IMR-90 (cell line): ENCODE measurements around the gene PFKL. TPM values are rescaled to one million over a fixed set of nuclear protein-coding genes. Genes with fewer than 3 reads are reported as not detected.
A peak's percentile ranks its signal among the peaks of the same experiment; 100 is the strongest.

Source experiments
- ATAC-seq: fragments of 200-7000 bp; cut with Tn5 transposase; 2 replicates; pipeline ENCODE4 v1.9.1; 2020; ENCODE audit warnings: low read depth, mild to moderate bottlenecking, moderate library complexity
- BruUV-seq: library from RNA; stranded (reverse); fragments of 400-500 nt; replicated peaks from 2 replicates; lab custom pipeline; 2021; lab: Mats Ljungman, UMichigan
- CTCF ChIA-PET: fragments of 300-600 bp; formaldehyde crosslinking; extraction: SDS; loops from one replicate; lab custom pipeline; 2021; ENCODE audit warnings: antibody characterized with exemption; lab: Yijun Ruan, JAX
- POLR2A ChIA-PET: fragments of 300-600 bp; sonication (Branson Sonifier 250); formaldehyde crosslinking; loops from one replicate; lab custom pipeline; 2022; ENCODE audit warnings: antibody characterized with exemption; ENCODE audit not compliant: unreplicated experiment; lab: Charles Lee
- DNase-seq: peaks from one replicate; pipeline ENCODE4 v3.0.0; 2013
- H2AFZ ChIP-seq: replicated peaks from 2 replicates; pipeline ENCODE3; 2013; ENCODE audit warnings: low read length, mild to moderate bottlenecking; ENCODE audit not compliant: poor library complexity
- H2AK5ac ChIP-seq: 2 replicates; pipeline ENCODE4 v1.6.1; 2013; ENCODE audit warnings: low read depth, low read length, inconsistent platforms
- H2AK9ac ChIP-seq: replicated peaks from 2 replicates; pipeline ENCODE3; 2013; ENCODE audit warnings: mild to moderate bottlenecking, low read depth, low read length, moderate library complexity; ENCODE audit not compliant: poor library complexity
- H2BK120ac ChIP-seq: 2 replicates; pipeline ENCODE4 v1.6.1; 2013; ENCODE audit warnings: low read depth, low read length, inconsistent platforms
- H2BK15ac ChIP-seq: 3 replicates; pipeline ENCODE4 v1.6.1; 2013; ENCODE audit warnings: low read depth, low read length, inconsistent platforms
- H2BK20ac ChIP-seq: 2 replicates; pipeline ENCODE4 v1.6.1; 2013; ENCODE audit warnings: low read depth, mild to moderate bottlenecking, inconsistent platforms, low read length, moderate library complexity
- H2BK5ac ChIP-seq: 2 replicates; pipeline ENCODE4 v1.6.1; 2013; ENCODE audit warnings: mild to moderate bottlenecking, low read depth, low read length, inconsistent platforms; ENCODE audit not compliant: poor library complexity, severe bottlenecking
- H3K14ac ChIP-seq: replicated peaks from 2 replicates; pipeline ENCODE4 v1.6.1; 2013; ENCODE audit warnings: low read depth, low read length, inconsistent platforms
- H3K18ac ChIP-seq: 2 replicates; pipeline ENCODE4 v1.6.1; 2013; ENCODE audit warnings: low read depth, low read length, control low read depth
- H3K23ac ChIP-seq: 2 replicates; pipeline ENCODE4 v1.6.1; 2013; ENCODE audit warnings: low read depth, low read length, inconsistent platforms
- H3K27ac ChIP-seq: 2 replicates; pipeline ENCODE4 v1.5.1; 2013; ENCODE audit warnings: mild to moderate bottlenecking, control low read depth, low read length; ENCODE audit not compliant: insufficient read depth
- H3K27me3 ChIP-seq: 2 replicates; pipeline ENCODE4 v1.6.1; 2013; ENCODE audit warnings: low read length; ENCODE audit not compliant: control insufficient read depth, insufficient read depth
- H3K36me3 ChIP-seq: 2 replicates; pipeline ENCODE4 v1.6.1; 2013; ENCODE audit warnings: low read length, mixed read lengths; ENCODE audit not compliant: control insufficient read depth, insufficient read depth
- H3K4ac ChIP-seq: 2 replicates; pipeline ENCODE4 v1.6.1; 2013; ENCODE audit warnings: low read depth, low read length, inconsistent platforms
- H3K4me1 ChIP-seq: 2 replicates; pipeline ENCODE4 v1.6.1; 2013; ENCODE audit warnings: low read length, mixed read lengths; ENCODE audit not compliant: control insufficient read depth, insufficient read depth
- H3K4me2 ChIP-seq: 2 replicates; pipeline ENCODE4 v1.6.1; 2013; ENCODE audit warnings: low read depth, mild to moderate bottlenecking, control low read depth, low read length, moderate library complexity
- H3K4me3 ChIP-seq: 2 replicates; pipeline ENCODE4 v1.5.1; 2013; ENCODE audit warnings: low read depth, mild to moderate bottlenecking, control low read depth, low read length, moderate library complexity; ENCODE audit not compliant: insufficient read depth
- H3K56ac ChIP-seq: 2 replicates; pipeline ENCODE4 v1.6.1; 2013; ENCODE audit warnings: low read length, inconsistent platforms; ENCODE audit not compliant: insufficient read depth; ENCODE audit errors: extremely low read depth
- H3K79me1 ChIP-seq, 2 experiments: 2 replicates each; pipeline ENCODE4 v1.6.1; 2013; ENCODE audit warnings: low read length in 2 of 2, inconsistent platforms in 1 of 2, low read depth in 1 of 2
- H3K9ac ChIP-seq: 2 replicates; pipeline ENCODE4 v1.6.1; 2013; ENCODE audit warnings: low read depth, low read length, control low read depth
- H3K9me1 ChIP-seq: 2 replicates; pipeline ENCODE4 v1.6.1; 2013; ENCODE audit warnings: low read length, inconsistent platforms; ENCODE audit not compliant: insufficient read depth
- H3K9me3 ChIP-seq: 2 replicates; pipeline ENCODE4 v1.6.1; 2013; ENCODE audit warnings: low read length; ENCODE audit not compliant: control insufficient read depth, insufficient read depth
- H4K20me1 ChIP-seq: 2 replicates; pipeline ENCODE4 v1.6.1; 2013; ENCODE audit warnings: low read length, inconsistent platforms; ENCODE audit not compliant: insufficient read depth
- H4K5ac ChIP-seq: 2 replicates; pipeline ENCODE4 v1.6.1; 2013; ENCODE audit warnings: mild to moderate bottlenecking, low read depth, low read length, control low read depth
- H4K8ac ChIP-seq, 2 experiments: 2 replicates each; pipeline ENCODE4 v1.6.1; 2013; ENCODE audit warnings: low read depth in 2 of 2, low read length in 2 of 2, control low read depth in 1 of 2, inconsistent platforms in 1 of 2
- H4K91ac ChIP-seq: 2 replicates; pipeline ENCODE4 v1.6.1; 2013; ENCODE audit warnings: low read depth, low read length, inconsistent platforms; ENCODE audit not compliant: insufficient read depth
- BHLHE40 ChIP-seq: fragments of 150-350 bp; IDR thresholded peaks from 2 replicates; pipeline ENCODE4 v1.6.1; 2016; ENCODE audit warnings: mild to moderate bottlenecking, low read depth, low read length
- CEBPB ChIP-seq: IDR thresholded peaks from 2 replicates; pipeline ENCODE4 v1.6.1; 2012; ENCODE audit warnings: low read depth, low read length, improper control_type of control experiment
- CHD1 ChIP-seq: IDR thresholded peaks from 2 replicates; pipeline ENCODE4 v1.6.1; 2012; ENCODE audit warnings: low read depth, low read length, improper control_type of control experiment
- CTCF ChIP-seq: conservative IDR thresholded peaks from 2 replicates; pipeline ENCODE4 v1.5.1; 2012; ENCODE audit warnings: mild to moderate bottlenecking, low read depth, low read length, improper control_type of control experiment
- ELK1 ChIP-seq: fragments of 150-350 bp; IDR thresholded peaks from 2 replicates; pipeline ENCODE4 v1.6.1; 2016; ENCODE audit warnings: low read depth, mild to moderate bottlenecking, low read length, moderate library complexity, borderline replicate concordance
- FOS ChIP-seq: fragments of 150-350 bp; IDR thresholded peaks from 2 replicates; pipeline ENCODE4 v1.6.1; 2016; ENCODE audit warnings: low read depth, low read length
- MAFK ChIP-seq: IDR thresholded peaks from 2 replicates; pipeline ENCODE4 v1.6.1; 2012; ENCODE audit warnings: low read depth, low read length, improper control_type of control experiment
- MAZ ChIP-seq: IDR thresholded peaks from 2 replicates; pipeline ENCODE4 v1.6.1; 2012; ENCODE audit warnings: low read depth, mild to moderate bottlenecking, low read length, improper control_type of control experiment, moderate library complexity, borderline replicate concordance
- MXI1 ChIP-seq: IDR thresholded peaks from 2 replicates; pipeline ENCODE4 v1.6.1; 2012; ENCODE audit warnings: low read depth, mild to moderate bottlenecking, low read length, moderate library complexity, borderline replicate concordance
- NFE2L2 ChIP-seq: fragments of 150-350 bp; IDR thresholded peaks from 2 replicates; pipeline ENCODE4 v1.6.1; 2016; ENCODE audit warnings: low read depth, mild to moderate bottlenecking, low read length
- POLR2A ChIP-seq: IDR thresholded peaks from 2 replicates; pipeline ENCODE4 v1.6.1; 2012; ENCODE audit warnings: mild to moderate bottlenecking, low read depth, low read length
- RAD21 ChIP-seq: IDR thresholded peaks from 2 replicates; pipeline ENCODE4 v1.6.1; 2012; ENCODE audit warnings: low read length, improper control_type of control experiment
- RCOR1 ChIP-seq: IDR thresholded peaks from 2 replicates; pipeline ENCODE4 v1.6.1; 2012; ENCODE audit warnings: mild to moderate bottlenecking, low read length, improper control_type of control experiment; ENCODE audit not compliant: insufficient replicate concordance
- RFX5 ChIP-seq: IDR thresholded peaks from 2 replicates; pipeline ENCODE4 v1.8.0; 2012; ENCODE audit warnings: low read depth, mild to moderate bottlenecking, low read length, moderate library complexity
- SMC3 ChIP-seq: fragments of 150-350 bp; IDR thresholded peaks from 2 replicates; pipeline ENCODE4 v1.6.1; 2016; ENCODE audit warnings: low read depth, mild to moderate bottlenecking, antibody characterized with exemption, low read length, moderate library complexity
- USF2 ChIP-seq: fragments of 150-350 bp; IDR thresholded peaks from 2 replicates; pipeline ENCODE4 v1.6.1; 2017; ENCODE audit warnings: mild to moderate bottlenecking, antibody characterized with exemption, low read length, low read depth
- WGBS, 2 experiments: methylation state at CpG; one replicate each; pipeline versions ENCODE4 v1.1.5 to v1.1.7; 2013; ENCODE audit warnings: missing lambda C conversion rate in 2 of 2; ENCODE audit not compliant: insufficient read length in 1 of 2; ENCODE audit errors: extremely low coverage in 2 of 2; 5-methylcytosine and 5-hydroxymethylcytosine counted together
- dilution Hi-C: fragments of 300-500 bp; cut with HindIII; formaldehyde crosslinking; loops from one replicate; pipeline ENCODE4 v1.14.3; 2018; ENCODE audit warnings: low sequenced_read_pairs; ENCODE audit not compliant: unreplicated experiment
- in situ Hi-C: fragments of 300-500 bp; cut with MboI; formaldehyde crosslinking; loops from 3 replicates; pipeline ENCODE4 v1.14.3; 2019; ENCODE audit warnings: low sequenced_read_pairs, inconsistent platforms, mixed read lengths
- intact Hi-C: fragments of 100-400 bp; cut with micrococcal nuclease; formaldehyde crosslinking; loops from 2 replicates; pipeline ENCODE4 v1.10.0; 2022
- polyA plus RNA-seq, 3 experiments: library from polyadenylated mRNA; depleted of rRNA; stranded (reverse); fragments of >200 nt; gene quantifications; 2 replicates each; pipeline ENCODE4 v1.2.3, GENCODE V29; 2012; ENCODE audit warnings: low replicate concordance in 1 of 3
- total RNA-seq: library from RNA; depleted of rRNA; stranded (reverse); fragments of >200 nt; gene quantifications from 2 replicates; pipeline ENCODE4 v1.2.3, GENCODE V29; 2012

Gene PFKL
- total and polyA plus RNA-seq, 2 of the 4 experiments (the other 2 are of a cell fraction) = 103 to 126 TPM

DNA sequence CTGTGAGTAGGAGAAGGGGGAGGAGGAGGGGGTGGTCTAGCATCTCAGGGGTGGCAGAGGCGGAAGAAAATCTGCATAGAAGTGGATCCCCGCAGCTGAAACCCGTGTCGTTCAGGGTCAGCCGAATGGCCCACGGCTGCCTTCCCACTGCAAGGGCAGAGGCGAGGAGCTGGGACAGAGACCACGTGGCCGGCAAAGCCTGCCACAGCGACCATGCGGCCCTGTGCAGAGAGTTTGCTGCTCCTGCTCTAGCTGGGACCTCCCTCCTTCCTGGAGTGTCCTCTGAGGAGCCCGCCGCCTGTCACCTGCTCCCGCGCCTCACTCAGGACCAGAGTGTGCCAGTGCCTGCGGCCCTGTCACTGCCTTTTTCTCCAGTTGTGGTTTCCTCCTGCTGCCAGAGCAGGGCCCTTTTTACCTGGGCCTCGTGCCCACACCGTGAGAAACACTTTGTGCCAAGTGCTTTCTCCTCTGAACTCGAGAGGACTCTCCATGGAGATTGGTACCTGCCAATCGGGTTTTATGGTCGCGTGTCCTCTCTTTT is 48.1 kb downstream of the PFKL start:
- H3K27me3 ChIP-seq = peaks cover 57% of the 10 kb centered on the region
- H4K20me1 ChIP-seq = no peaks in the 10 kb centered on the region
- POLR2A ChIA-PET = no interaction called here
- H3K4me3 ChIP-seq = no peak overlapping the region
- H3K4ac ChIP-seq = no peak overlapping the region
- DNase-seq (no peak), ATAC-seq (0 out of 2 replicates have a peak, but pooled peaks have one; percentile 15)
- TF ChIP-seq RCOR1 (no peak), NFE2L2 (no peak), CTCF (no peak), BHLHE40 (no peak), CHD1 (no peak), MAFK (no peak), MAZ (no peak), RFX5 (no peak), MXI1 (no peak), CEBPB (no peak), RAD21 (no peak), ELK1 (no peak), FOS (no peak), SMC3 (no peak), USF2 (no peak), POLR2A (no peak)
- CTCF ChIA-PET = no interaction called here
- no peaks in the 10 kb centered on the region for H3K9me1 ChIP-seq
- dilution Hi-C loops = no loop called here
- no peak overlapping the region for H3K23ac ChIP-seq
- H4K91ac ChIP-seq = no peak overlapping the region
- no peak overlapping the region for H3K9ac ChIP-seq
- H2AK9ac ChIP-seq = no peak overlapping the region
- no peak overlapping the region for H2BK15ac ChIP-seq
- no peak overlapping the region for H2BK5ac ChIP-seq
- no peak overlapping the region for H4K5ac ChIP-seq
- no peak overlapping the region for H3K4me2 ChIP-seq
- H3K36me3 ChIP-seq = no peaks in the 10 kb centered on the region
- H3K14ac ChIP-seq = no peak overlapping the region
- intact Hi-C loops = no loop called here
- H2AK5ac ChIP-seq = no peak overlapping the region
- BruUV-seq = no TSS peak
- no peak overlapping the region for H3K18ac ChIP-seq
- no peak overlapping the region for H3K56ac ChIP-seq
- H2BK120ac ChIP-seq = no peak overlapping the region
- H3K9me3 ChIP-seq = no peaks in the 10 kb centered on the region
- H4K8ac ChIP-seq = no peak overlapping the region
- H2BK20ac ChIP-seq = no peak overlapping the region
- H2AFZ ChIP-seq = peak overlapping the region; percentile 72
- H3K4me1 ChIP-seq = no peaks in the 10 kb centered on the region
- WGBS, 2 experiments = 29% methylated on average over 12 of the region's 22 CpGs; no CpG with 5 or more reads in 1 of the 2 experiments
- in situ Hi-C loops = no loop called here
- H3K27ac ChIP-seq = no peak overlapping the region
- H3K79me1 ChIP-seq = no peaks in the 10 kb centered on the region
